ENCODE measurements around the gene SECISBP2L. TPM values are rescaled to one million over a fixed set of nuclear protein-coding genes. Genes with fewer than 3 reads are reported as not detected.

Gene SECISBP2L
- total RNA-seq, 1 donor = 74.3 TPM

DNA sequence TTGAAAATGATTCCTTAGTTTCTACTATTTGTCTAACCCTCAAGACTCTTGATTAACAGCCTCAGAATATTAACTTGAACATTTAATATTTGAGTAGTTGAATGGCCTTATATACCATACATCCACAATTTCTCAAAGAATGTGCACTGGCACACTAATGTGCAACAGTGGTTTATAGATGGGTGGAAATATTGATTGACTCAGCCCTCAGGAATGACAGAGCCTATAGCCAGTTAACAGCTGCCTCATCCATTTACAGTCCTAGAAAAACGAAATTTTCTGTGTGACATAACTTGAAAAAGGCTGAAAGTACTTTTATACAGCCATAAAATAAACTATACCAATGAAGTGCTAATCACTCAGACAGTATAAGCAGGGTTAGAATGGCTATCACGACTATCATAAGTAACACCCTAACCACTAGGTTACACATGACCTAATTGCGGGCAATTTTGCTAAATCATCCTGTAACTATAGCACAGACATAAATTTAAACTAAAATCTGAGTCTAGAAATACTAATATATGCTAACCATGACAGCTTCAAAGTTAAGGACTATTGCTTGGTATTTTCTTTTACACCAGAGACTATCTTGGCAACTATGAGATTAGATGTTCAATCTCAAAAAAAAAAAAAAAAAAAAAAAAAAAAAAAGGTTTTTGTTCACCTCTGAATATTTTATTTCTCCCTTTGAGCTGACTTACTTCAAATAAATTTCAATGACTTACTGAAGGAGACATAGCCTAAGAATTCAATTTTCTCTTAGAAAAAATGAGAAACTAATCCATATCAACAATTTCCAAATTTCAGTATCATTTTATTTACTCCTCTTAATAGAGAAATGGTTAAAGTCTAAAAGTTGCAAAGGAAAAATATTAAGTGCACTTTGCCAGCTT is 9.3 kb downstream of the SECISBP2L start:
- DNase-seq (ENCODE audit: low read depth) = peak; percentile 32
- TF ChIP-seq, protein P1, sequence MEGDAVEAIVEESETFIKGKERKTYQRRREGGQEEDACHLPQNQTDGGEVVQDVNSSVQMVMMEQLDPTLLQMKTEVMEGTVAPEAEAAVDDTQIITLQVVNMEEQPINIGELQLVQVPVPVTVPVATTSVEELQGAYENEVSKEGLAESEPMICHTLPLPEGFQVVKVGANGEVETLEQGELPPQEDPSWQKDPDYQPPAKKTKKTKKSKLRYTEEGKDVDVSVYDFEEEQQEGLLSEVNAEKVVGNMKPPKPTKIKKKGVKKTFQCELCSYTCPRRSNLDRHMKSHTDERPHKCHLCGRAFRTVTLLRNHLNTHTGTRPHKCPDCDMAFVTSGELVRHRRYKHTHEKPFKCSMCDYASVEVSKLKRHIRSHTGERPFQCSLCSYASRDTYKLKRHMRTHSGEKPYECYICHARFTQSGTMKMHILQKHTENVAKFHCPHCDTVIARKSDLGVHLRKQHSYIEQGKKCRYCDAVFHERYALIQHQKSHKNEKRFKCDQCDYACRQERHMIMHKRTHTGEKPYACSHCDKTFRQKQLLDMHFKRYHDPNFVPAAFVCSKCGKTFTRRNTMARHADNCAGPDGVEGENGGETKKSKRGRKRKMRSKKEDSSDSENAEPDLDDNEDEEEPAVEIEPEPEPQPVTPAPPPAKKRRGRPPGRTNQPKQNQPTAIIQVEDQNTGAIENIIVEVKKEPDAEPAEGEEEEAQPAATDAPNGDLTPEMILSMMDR (IDR thresholded peaks at IDR 0.05; ENCODE audit: insufficient read depth, low read depth, low read length) = no peak
- H3K4me3 ChIP-seq (ENCODE audit: low read depth, low read length) = no peak overlapping the region

- no peak for DNase-seq (ENCODE audit: low read depth)
- TF ChIP-seq, protein P1 (IDR thresholded peaks at IDR 0.05; ENCODE audit: insufficient read depth, low read depth, low read length) = no peak
- H3K4me3 ChIP-seq (ENCODE audit: low read depth, low read length) = no peak overlapping the region
These were observed 10.4 kb downstream of the SECISBP2L start for GRCh38 chr15:49035825-49036224.

DNA sequence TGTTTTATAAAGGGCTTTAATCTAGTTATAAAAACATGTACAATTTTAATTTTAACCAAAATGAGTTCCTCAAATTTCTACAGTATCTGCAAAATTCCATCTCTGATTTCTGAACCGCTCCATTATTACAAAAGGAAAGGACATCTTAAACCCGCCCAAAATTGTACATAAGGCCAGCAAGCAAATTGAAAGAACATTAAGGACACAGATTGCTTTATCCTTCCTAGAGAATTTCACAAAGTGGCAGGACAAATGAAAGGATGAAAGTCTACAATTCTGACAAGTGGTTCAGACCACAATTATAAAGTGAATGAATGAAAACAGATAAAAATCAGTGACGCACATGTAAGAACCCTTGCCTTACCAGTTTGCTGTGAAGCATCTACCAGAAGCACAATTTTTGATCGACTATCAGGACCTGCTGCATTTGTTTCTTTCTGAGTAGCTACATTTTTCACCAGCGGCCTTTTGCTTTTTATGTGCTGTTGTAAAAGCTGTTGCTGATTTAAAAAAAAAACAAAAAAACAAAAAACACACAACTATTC is 13.6 kb downstream of the SECISBP2L start:
- no peak overlapping the region for H3K4me3 ChIP-seq (ENCODE audit: low read depth, low read length)
- peak; percentile 20 for DNase-seq (ENCODE audit: low read depth)
- TF ChIP-seq, protein P1 (IDR thresholded peaks at IDR 0.05; ENCODE audit: insufficient read depth, low read depth, low read length) = no peak

- TF ChIP-seq, protein P1 (IDR thresholded peaks at IDR 0.05; ENCODE audit: insufficient read depth, low read depth, low read length) = no peak
- no peak for DNase-seq (ENCODE audit: low read depth)
- H3K4me3 ChIP-seq (ENCODE audit: low read depth, low read length) = no peak overlapping the region
These were observed 14.4 kb downstream of the SECISBP2L start for GRCh38 chr15:49031804-49032203.

DNA sequence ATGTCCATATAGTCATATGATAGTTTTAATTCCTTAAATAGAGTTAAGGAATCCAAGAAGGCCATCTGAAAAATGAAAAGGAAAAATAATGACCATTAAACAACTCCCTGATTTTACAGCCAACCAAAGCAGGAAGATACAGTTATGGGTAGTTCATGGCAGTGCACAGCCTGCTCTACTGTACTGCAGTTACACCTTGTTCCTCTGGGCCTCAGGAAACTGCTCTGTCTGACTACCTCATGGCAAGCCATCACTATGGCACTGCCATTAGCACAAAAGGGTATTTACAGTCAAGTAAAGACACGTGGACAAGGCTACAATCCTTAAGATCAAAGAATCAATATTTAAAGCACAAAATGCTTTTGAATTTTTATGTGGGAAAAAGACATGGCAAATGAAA is 19.5 kb downstream of the SECISBP2L start:
- no peak for DNase-seq (ENCODE audit: low read depth)
- no peak overlapping the region for H3K4me3 ChIP-seq (ENCODE audit: low read depth, low read length)
- TF ChIP-seq, protein P1 (IDR thresholded peaks at IDR 0.05; ENCODE audit: insufficient read depth, low read depth, low read length) = no peak

DNA sequence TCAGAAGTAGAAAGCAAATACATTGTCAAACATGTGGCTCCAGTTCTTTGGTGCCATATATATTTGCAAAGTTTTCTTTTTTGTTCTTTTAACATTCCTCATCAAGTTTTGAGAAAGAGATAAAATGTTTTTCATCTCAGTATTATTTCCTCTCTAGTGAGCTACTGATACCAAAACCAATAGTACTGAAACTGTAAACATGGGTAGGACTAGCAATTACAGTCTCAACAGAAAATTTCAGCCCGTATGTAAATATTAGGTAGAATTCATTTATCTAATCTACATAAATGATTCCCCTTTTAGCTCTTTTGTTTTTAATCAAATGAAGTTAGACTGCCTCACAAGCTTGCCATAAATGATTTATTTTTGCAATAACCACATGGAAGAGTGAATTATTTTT is 21.4 kb downstream of the SECISBP2L start:
- no peak for DNase-seq (ENCODE audit: low read depth)
- TF ChIP-seq, protein P1 (IDR thresholded peaks at IDR 0.05; ENCODE audit: insufficient read depth, low read depth, low read length) = no peak
- H3K4me3 ChIP-seq (ENCODE audit: low read depth, low read length) = no peak overlapping the region

Data from fibroblast of villous mesenchyme (primary cell).